ENCODE results near the gene SDC1. TPM values are rescaled to one million over a fixed set of nuclear protein-coding genes. Genes with fewer than 3 reads are reported as not detected.

Gene SDC1
- polyA plus RNA-seq, 5 donors: 75.8 to 176 (median 115) TPM

DNA sequence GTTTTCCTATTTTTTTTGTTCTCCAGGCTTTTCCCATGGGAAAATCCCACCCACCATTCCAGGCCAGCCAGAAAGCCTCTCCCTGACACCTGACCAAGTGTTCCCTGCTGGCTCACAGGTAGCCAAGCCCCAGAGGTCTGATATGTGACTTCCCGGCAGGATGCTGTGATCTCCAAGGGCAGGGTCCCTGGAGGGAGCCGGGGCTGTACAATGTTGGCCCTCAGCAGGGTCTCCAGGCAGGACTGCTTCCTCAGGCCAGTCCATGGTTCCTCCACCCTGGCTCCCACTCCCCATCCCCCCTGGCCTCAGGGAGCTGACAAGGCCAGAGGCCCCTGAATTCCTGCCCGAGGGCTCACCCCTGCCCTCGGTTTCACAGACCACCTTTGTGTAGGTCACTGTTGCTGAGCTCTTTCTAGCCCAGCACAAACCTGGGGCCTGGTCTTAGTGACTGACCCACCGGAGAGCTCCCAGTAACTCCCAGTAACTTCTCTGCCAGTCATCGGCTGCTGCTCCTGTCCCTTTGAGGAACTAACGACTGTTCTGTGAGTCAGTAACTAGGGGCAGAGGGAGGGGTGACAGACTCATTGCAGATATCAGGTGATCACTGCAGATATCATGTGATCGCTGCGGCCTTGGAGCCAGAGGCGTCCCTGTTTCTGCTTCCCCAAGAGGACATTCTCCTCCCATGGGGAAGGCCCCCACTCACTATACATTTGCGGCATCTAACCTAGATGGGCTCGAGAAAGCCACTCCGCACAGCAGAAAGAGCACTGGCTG is 38.7 kb downstream of the SDC1 start:
- DNase-seq: no peak

DNA sequence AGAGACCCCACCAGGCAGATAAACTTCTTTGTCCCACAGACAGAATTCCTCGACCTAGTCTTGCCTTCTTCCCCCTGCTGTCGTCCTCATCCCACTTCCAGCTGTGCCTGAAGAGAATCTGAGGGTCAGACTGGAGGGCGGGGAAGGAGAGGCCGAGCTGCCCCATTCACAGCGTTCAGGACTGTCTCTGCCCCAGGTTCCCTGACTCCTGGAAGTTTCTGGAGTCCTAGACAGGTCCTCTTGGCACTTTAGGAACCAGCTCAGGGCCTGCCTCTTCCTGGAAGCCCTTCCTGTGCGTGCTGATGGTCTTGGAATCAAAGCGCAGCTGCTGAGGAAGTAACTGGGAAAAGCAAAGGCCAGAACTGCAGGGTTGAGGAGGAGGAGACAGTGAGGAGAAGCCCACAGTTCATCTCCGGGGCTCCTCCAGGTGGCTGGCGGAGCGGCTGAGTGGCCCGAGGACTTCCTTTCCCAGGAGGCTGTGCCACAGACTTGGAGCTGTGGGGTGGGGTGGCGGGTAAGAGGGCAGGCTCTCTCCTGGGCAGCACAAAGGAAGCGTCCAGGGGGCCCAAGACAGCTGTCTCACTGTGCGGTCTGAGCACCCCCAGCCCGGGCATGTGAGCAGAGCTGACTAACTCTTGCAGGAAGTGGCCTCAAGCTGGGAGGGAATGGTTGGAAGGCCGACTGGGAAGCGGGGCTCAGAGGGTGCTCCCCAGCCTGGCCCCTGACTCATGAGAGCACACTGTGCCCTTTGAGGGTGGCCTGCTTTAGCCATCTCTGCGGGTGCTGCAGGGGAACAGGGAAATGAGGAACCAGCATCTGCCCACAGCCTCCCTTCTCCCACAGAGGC is 39.5 kb downstream of the SDC1 start:
- no peak for DNase-seq

GRCh38 chr2:20184067-20184938 is 40.6 kb downstream of the SDC1 start:
- peak; percentile 54 to 64 for DNase-seq

GRCh38 chr2:20183373-20183772 is 41.6 kb downstream of the SDC1 start:
- DNase-seq: no peak

DNA sequence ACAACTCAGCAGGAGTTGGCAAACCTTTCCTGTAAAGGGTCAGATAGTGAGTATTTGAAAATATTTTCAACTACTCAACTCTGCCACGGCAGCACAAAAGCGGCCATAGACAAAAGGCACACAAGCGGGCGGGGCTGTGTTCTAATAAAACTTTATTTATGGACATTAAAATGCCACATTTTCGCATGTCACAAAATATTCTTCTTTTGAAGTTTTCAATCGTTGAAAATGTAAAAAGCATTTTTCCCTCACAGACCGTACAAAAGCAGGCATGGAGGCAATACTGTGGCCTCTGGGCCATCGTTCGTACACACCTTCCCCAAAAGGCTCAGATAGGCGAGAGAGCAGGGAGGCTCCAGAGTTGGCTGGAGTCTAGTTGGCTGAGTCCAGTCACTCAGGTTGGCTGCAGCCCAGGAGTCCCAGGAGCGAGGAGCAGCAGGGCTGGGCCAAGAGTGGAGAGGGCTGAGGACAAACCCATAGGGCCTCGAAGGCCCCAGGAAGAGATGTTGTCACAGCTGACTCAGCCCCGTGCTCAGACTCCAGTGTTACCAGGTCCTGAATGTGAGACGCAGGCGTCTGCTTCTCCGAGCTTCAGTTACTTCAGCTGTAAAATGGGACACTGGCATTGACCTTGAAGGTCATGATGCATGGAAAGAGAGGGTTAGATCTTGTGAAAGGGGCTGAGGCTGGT is 42.5 kb downstream of the SDC1 start:
- DNase-seq: no peak

- no peak for DNase-seq
Measured at GRCh38 chr2:20181761-20182160, 43.2 kb downstream of the SDC1 start.

- no peak for DNase-seq
Measured at GRCh38 chr2:20180676-20181648, 44.0 kb downstream of the SDC1 start.

DNA sequence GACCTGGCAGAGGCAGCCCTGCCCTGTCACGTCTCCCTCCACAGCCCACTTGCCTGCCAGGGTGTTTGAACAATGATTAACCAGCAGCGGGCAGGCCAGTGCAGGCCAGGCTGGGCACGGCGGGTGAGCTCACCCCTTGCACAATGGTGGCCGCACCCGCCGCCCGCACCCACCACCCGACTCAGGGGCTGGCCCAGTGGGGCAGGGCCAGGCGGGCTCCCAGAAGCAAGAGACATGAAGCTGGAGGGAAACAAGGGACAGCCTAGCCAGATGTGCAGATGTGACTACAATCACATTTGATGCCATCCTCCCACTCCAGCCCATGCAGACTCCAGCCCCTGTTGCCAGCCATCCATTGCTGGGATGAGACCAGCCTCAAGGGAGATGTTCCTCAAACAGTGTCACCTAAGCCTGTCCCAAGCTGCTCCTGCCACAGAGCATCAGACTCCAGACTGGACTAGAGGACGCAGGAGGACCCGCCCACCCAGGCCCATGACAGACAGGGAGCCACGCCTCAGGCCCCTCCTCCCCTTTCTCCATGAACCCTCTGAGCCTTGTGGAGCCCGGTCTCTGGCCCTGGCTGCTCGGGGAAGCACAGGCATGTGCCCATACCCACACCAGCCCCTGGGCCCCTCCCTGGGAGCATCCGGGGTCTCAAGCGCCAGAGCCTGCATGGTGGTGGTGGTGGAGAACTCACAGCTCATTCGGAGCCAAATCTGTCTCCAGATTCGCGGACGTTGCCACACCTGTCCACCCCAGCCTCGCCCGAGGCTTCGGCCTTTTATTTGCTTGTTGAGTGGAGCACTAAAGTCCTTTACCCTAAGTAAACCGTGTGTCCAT is 45.0 kb downstream of the SDC1 start:
- no peak for DNase-seq

DNA sequence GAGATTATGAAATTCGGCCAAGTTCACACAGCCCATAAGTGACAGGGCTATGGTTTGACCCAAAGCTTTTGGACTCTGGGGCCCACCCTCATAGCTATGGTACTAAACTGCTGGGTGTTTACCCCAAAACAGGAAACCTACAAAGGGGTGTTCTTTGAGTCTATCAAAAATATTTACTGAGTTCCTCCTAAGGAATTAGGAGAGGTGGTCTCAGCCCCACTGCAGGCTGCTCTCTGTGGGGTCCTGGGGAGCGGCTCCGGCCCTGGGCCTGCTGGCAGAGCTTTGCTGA is 45.5 kb downstream of the SDC1 start:
- no peak for DNase-seq

DNA sequence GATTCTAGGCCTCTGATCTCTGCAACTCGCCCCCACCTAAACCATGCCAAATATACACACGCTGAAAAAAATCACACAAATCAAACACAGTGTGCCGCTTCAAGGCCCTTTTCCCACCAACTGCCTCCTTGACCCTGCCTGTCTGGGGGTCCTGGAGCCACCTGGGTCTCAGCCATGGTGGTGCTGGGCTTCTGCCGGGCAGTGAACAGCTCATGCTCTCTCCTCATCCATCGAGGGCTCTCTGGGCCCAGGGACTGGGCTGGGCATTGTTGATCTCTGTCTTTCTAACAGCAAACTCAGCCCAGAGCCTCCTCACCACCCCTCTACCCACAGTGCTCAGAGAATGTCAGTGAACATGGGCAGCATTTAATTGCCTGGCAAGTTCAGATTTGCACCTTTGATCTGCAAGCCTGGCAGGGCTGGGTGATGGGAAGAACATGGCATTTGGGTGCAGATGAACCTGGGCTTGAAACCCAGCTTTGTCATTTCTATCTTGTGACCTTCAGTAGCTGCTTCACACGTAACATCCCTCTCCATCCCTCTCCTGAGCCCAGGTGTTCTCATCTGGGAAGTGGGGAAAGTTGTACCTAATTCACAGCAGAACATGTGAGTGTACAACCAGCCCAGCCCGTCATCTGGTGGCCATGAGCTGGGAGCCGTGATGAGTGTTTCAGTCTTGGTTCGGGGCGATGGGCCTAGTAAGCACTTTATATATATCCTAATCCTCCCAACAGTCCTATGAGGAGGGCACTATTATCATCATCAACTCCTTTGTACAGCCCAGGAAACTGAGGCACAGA is 46.1 kb downstream of the SDC1 start:
- no peak for DNase-seq

- no peak for DNase-seq
Measured at GRCh38 chr2:20178249-20178607, 46.7 kb downstream of the SDC1 start.

GRCh38 chr2:20177556-20178248 is 47.2 kb downstream of the SDC1 start:
- no peak for DNase-seq

GRCh38 chr2:20176760-20177159 is 48.2 kb downstream of the SDC1 start:
- DNase-seq: no peak

DNA sequence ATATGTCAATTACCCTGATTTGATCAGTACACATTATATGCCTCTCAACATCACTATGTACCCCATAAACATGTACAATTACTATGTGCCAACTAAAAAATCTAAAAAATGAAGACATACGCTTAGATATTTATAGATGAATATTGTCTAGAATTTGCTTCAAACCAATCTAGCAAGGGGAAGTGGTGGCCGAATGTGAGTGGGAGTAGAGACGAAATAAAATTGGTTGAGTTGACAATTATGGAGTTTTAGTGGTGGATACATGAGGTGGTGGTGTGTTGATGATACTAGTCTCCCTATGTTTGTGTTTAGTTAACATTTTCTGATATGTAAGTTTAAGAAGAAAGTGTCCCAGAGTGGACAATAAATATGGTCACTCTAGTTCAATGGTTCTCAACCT is 49.0 kb downstream of the SDC1 start:
- no peak for DNase-seq

DNA sequence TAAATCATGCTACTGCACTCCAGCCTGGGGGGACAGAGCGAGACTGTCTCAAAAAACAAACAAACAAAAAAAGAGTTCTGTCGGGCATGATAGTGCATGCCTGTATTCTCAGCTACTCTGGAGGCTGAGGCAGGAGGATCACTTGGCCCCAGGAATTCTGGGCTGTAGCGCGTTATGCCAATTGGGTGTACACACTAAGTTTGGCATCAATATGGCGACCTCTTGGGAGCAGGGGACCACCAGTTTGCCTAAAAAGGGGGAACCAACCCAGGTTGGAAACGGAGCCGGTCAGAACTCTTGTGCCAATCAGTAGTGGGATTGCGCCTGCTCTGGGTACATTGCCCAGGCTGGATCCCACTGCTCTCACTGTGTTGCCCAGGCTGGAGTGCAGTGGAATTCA is 49.7 kb downstream of the SDC1 start:
- DNase-seq: no peak

DNA sequence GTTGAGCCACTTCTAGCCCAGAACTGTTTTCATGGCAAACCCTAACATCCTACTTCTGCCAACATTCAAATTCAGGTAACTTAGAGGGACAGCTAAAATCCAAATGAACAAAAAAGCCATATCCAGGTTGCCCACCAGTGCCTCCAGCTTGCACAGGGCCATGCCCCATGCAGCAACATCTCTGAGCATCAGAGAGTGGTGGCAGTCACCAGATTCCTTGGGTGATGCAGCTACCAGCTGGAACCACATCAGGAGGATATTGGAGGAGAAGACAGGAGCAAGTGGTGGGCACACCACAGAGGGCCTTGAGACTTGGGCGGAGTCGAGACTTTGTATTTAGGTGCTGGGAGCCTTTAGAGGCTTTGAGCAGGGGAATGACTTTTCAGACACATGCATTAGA is 50.5 kb downstream of the SDC1 start:
- no peak for DNase-seq

DNA sequence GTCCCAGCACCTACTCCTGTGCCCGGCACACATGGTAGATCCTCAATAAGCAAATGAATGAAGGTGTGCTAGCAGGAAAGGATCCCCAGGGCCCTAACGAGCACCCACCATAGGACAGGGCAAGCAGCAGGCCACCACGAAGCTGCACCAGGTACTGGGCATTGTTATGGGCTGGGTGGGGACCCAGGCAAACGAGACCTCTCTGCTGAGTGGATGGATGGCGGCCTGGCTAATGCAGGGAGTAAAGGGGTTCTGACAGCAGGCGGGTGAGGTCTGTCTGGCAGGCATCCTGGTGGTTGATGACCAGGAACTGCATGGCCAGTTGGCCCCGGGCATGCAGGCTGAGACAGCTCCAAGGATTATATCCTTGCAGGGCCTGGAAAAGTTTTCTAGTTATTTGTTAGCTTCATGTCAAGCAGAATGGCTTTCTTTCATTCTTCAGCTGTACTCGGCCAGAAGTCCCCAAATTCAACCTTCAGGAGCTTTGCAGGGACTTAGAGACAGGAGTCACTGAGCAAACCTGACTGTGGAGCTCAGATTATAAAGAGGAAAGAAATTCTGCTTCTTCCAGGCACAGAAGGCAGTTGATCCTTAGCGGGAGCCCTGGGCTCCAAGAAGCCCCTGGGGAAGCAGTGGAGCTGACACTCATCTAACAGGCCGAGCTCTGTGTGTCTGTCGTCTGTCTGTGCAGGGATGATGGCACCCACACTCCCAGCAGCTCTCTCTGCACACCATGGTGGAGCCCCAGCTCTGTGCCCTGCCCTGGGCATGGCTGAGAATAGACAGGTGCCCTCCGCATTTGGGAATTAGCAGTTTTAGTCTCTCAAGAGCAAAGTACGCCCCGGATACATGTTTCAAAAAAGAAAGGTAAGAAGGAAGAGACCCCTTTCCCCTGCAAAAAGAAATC is 51.2 kb downstream of the SDC1 start:
- DNase-seq: no peak

Measured in right lung (tissue), 5 donors.